B cell (primary cell): ENCODE measurements around the gene PRKCH. TPM values are rescaled to one million over a fixed set of nuclear protein-coding genes. Genes with fewer than 3 reads are reported as not detected.
A peak's percentile ranks its signal among the peaks of the same experiment; 100 is the strongest.

Experiments used
- ATAC-seq: fragments of 200-7000 bp; cut with Tn5 transposase; one replicate; pipeline ENCODE4 v1.10.0; 2021; ENCODE audit warnings: low read depth, mild to moderate bottlenecking, moderate number of reproducible peaks, moderate library complexity
- CTCF ChIA-PET: fragments of 350-600 bp; sonication (Branson Sonifier 250); formaldehyde crosslinking; loops from one replicate; lab custom pipeline; 2021; ENCODE audit warnings: antibody characterized with exemption, inconsistent platforms; lab: Charles Lee
- POLR2A ChIA-PET: fragments of 350-600 bp; sonication (Branson Sonifier 250); formaldehyde crosslinking; loops from one replicate; lab custom pipeline; 2021; ENCODE audit warnings: antibody characterized with exemption; lab: Charles Lee
- DNase-seq: peaks from one replicate; pipeline ENCODE4 v3.0.0; 2013
- H2AFZ ChIP-seq: 2 replicates; pipeline ENCODE4 v1.6.1; 2012; ENCODE audit warnings: mild to moderate bottlenecking, low read depth, low read length; ENCODE audit not compliant: insufficient read depth, poor library complexity, severe bottlenecking
- H3K27ac ChIP-seq, 2 donors: 1 replicate in 1 of 2; 2 replicates in 1 of 2; pipeline ENCODE4 v1.5.1; 2012 to 2013; ENCODE audit warnings: low read length in 2 of 2, mild to moderate bottlenecking in 2 of 2, moderate library complexity in 1 of 2
- H3K27me3 ChIP-seq, 4 experiments: fragments of 200-600 bp in 1 of 4; sonication (generic) in 1 of 4; replicated peaks in 1 of 4; 1 replicate in 2 of 4; 2 replicates in 2 of 4; pipeline versions ENCODE4 v1.6.1 to v1.7.0; 2013 to 2016; ENCODE audit warnings: low read length in 3 of 4, mild to moderate bottlenecking in 2 of 4, mixed read lengths in 1 of 4, moderate library complexity in 1 of 4; ENCODE audit not compliant: insufficient read depth in 4 of 4, control insufficient read depth in 3 of 4; ENCODE audit errors: control extremely low read depth in 1 of 4
- H3K36me3 ChIP-seq, 2 experiments: replicated peaks in 1 of 2; 1 replicate in 1 of 2; 2 replicates in 1 of 2; pipeline versions ENCODE4 v1.6.1 to v1.7.1; 2013; ENCODE audit warnings: low read length in 1 of 2; ENCODE audit not compliant: insufficient read depth in 2 of 2, control insufficient read depth in 1 of 2; ENCODE audit errors: control extremely low read depth in 1 of 2, extremely low read depth in 1 of 2
- H3K4me1 ChIP-seq, 2 donors: fragments of 200-600 bp in 1 of 2; sonication (generic) in 1 of 2; 1 replicate in 1 of 2; 2 replicates in 1 of 2; pipeline versions ENCODE4 v1.5.1 to v1.6.1; 2013 to 2017; ENCODE audit warnings: low read length in 2 of 2; ENCODE audit not compliant: control insufficient read depth in 2 of 2, insufficient read depth in 2 of 2
- H3K4me2 ChIP-seq: replicated peaks from 2 replicates; pipeline ENCODE3; 2012; ENCODE audit warnings: mild to moderate bottlenecking, low read depth, low read length; ENCODE audit not compliant: poor library complexity, severe bottlenecking
- H3K4me3 ChIP-seq, 5 experiments: fragments of 200-600 bp in 1 of 5; sonication (generic) in 1 of 5; 1 replicate in 3 of 5; 2 replicates in 2 of 5; pipeline versions ENCODE4 v1.5.1 to v1.7.0; 2011 to 2016; ENCODE audit warnings: low read length in 4 of 5, mild to moderate bottlenecking in 4 of 5, low read depth in 2 of 5, control low read depth in 1 of 5, moderate library complexity in 1 of 5; ENCODE audit not compliant: insufficient read depth in 1 of 5; ENCODE audit errors: control extremely low read depth in 1 of 5, extremely low read depth in 1 of 5
- H3K79me2 ChIP-seq: fragments of 200-600 bp; sonication (generic); one replicate; pipeline ENCODE4 v1.6.0; 2016; ENCODE audit warnings: low read length; ENCODE audit not compliant: control insufficient read depth, insufficient read depth
- H3K9ac ChIP-seq: fragments of 200-600 bp; sonication (generic); 2 replicates; pipeline ENCODE4 v1.6.1; 2017; ENCODE audit warnings: mild to moderate bottlenecking, low read length, moderate library complexity
- H3K9me3 ChIP-seq, 3 donors: one replicate each; pipeline versions ENCODE4 v1.6.1 to v1.7.1; 2013; ENCODE audit warnings: low read length in 2 of 3; ENCODE audit not compliant: control insufficient read depth in 2 of 3, insufficient read depth in 1 of 3; ENCODE audit errors: control extremely low read depth in 1 of 3
- H4K20me1 ChIP-seq: 2 replicates; pipeline ENCODE4 v1.6.0; 2012; ENCODE audit warnings: mild to moderate bottlenecking, low read length; ENCODE audit not compliant: insufficient read depth, control insufficient read depth, poor library complexity, severe bottlenecking
- H3K27ac Mint-ChIP-seq: one replicate; pipeline ENCODE4 v1.8.0; 2021; ENCODE audit warnings: mixed read lengths
- H3K27me3 Mint-ChIP-seq: one replicate; pipeline ENCODE4 v1.8.0; 2021; ENCODE audit warnings: mixed read lengths
- H3K4me1 Mint-ChIP-seq: one replicate; pipeline ENCODE4 v1.8.0; 2021; ENCODE audit warnings: mixed read lengths
- H3K4me3 Mint-ChIP-seq: one replicate; pipeline ENCODE4 v1.8.0; 2021; ENCODE audit warnings: mixed read lengths
- H3K9me3 Mint-ChIP-seq: one replicate; pipeline ENCODE4 v1.8.0; 2022; ENCODE audit warnings: mixed read lengths; ENCODE audit not compliant: insufficient read depth
- EZH2 ChIP-seq: IDR thresholded peaks from 2 replicates; pipeline ENCODE4 v1.6.1; 2012; ENCODE audit warnings: borderline replicate concordance, low read depth, mild to moderate bottlenecking, moderate library complexity, low read length; ENCODE audit not compliant: insufficient read depth, poor library complexity, severe bottlenecking
- WGBS: methylation state at CpG from one replicate; pipeline ENCODE4 v1.1.5; 2013; ENCODE audit warnings: missing lambda C conversion rate; ENCODE audit not compliant: insufficient coverage; 5-methylcytosine and 5-hydroxymethylcytosine counted together
- intact Hi-C: fragments of 100-400 bp; cut with micrococcal nuclease; formaldehyde crosslinking; loops from one replicate; pipeline ENCODE4 v1.10.0; 2022
- polyA plus RNA-seq: library from polyadenylated mRNA; depleted of rRNA; stranded (reverse); fragments of >200 nt; gene quantifications from 2 replicates; pipeline ENCODE4 v1.2.3, GENCODE V29; 2012
- total RNA-seq, 2 donors: library from RNA; stranded (reverse); fragments of 120-200 nt in 1 of 2; gene quantifications; 1 replicate in 1 of 2; 2 replicates in 1 of 2; pipeline versions ENCODE4 v1.2.3 to v1.2.4, GENCODE V29; 2013 to 2022
- TF ChIP-seq, protein P1 (sequence below): fragments of 200-600 bp; IDR thresholded peaks from one replicate; pipeline ENCODE4 v1.8.0; 2022; ENCODE audit warnings: antibody characterized with exemption, mild to moderate bottlenecking

The PRKCH gene
- total and polyA plus RNA-seq, 2 donors (not counting 1 experiment from before 2014, with no cell fraction given) = 2.0 to 5.0 TPM

GRCh38 chr14:61455351-61455750, 134.0 kb downstream of the PRKCH start:
- H3K4me1 Mint-ChIP-seq = peaks cover 5% of the 10 kb centered on the region
- no peaks in the 10 kb centered on the region for H3K36me3 ChIP-seq
- no peak overlapping the region for H3K27ac Mint-ChIP-seq
- WGBS = 98% methylated on average over 5 of the region's 6 CpGs
- H2AFZ ChIP-seq = no peak overlapping the region
- no peak overlapping the region for H3K27ac ChIP-seq
- no peaks in the 10 kb centered on the region for H3K9me3 Mint-ChIP-seq
- H4K20me1 ChIP-seq = no peaks in the 10 kb centered on the region
- H3K9ac ChIP-seq = no peak overlapping the region
- DNase-seq (no peak), ATAC-seq (no peak)
- no peak overlapping the region for H3K4me2 ChIP-seq
- intact Hi-C loops = no loop called here
- ChIA-PET CTCF (interaction anchor here (0.7 to 9.9 kb wide), 15 partner anchors 10 to 671 kb away, joined by 3 to 287 read pairs (median 3); no protein-coding TSS in a partner anchor), POLR2A (no interaction called here)
- H3K27me3 Mint-ChIP-seq = no peaks in the 10 kb centered on the region
- H3K4me1 ChIP-seq = peaks cover 0 to 5% of the 10 kb centered on the region in 2 donors
- H3K4me3 Mint-ChIP-seq = no peak overlapping the region
- TF ChIP-seq, protein P1, sequence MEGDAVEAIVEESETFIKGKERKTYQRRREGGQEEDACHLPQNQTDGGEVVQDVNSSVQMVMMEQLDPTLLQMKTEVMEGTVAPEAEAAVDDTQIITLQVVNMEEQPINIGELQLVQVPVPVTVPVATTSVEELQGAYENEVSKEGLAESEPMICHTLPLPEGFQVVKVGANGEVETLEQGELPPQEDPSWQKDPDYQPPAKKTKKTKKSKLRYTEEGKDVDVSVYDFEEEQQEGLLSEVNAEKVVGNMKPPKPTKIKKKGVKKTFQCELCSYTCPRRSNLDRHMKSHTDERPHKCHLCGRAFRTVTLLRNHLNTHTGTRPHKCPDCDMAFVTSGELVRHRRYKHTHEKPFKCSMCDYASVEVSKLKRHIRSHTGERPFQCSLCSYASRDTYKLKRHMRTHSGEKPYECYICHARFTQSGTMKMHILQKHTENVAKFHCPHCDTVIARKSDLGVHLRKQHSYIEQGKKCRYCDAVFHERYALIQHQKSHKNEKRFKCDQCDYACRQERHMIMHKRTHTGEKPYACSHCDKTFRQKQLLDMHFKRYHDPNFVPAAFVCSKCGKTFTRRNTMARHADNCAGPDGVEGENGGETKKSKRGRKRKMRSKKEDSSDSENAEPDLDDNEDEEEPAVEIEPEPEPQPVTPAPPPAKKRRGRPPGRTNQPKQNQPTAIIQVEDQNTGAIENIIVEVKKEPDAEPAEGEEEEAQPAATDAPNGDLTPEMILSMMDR = no peak
- no peak overlapping the region for H3K4me3 ChIP-seq
- H3K27me3 ChIP-seq = no peaks in the 10 kb centered on the region
- no peaks in the 10 kb centered on the region for H3K9me3 ChIP-seq
- no peaks in the 10 kb centered on the region for H3K79me2 ChIP-seq

GRCh38 chr14:61456720-61457119, 135.3 kb downstream of the PRKCH start:
- no peak for TF ChIP-seq EZH2
- TF ChIP-seq, protein P1 = peak; percentile 89
- Histone ChIP-seq H3K36me3 (no peaks in the 10 kb centered on the region), H4K20me1 (no peaks in the 10 kb centered on the region), H3K27me3 (no peaks in the 10 kb centered on the region), H3K4me1 (peaks cover 4 to 11% of the 10 kb centered on the region in 2 donors), H3K27ac (no peak overlapping the region), H3K9ac (no peak overlapping the region), H3K4me2 (peak overlapping the region; percentile 20), H3K9me3 (no peaks in the 10 kb centered on the region), H3K4me3 (no peak overlapping the region), H3K79me2 (no peaks in the 10 kb centered on the region), H2AFZ (no peak overlapping the region)
- WGBS = 32% methylated on average over 12 of the region's 12 CpGs
- Mint-ChIP-seq H3K4me1 (peaks cover 13% of the 10 kb centered on the region), H3K27ac (no peak overlapping the region), H3K27me3 (no peaks in the 10 kb centered on the region), H3K9me3 (no peaks in the 10 kb centered on the region), H3K4me3 (no peak overlapping the region)
- intact Hi-C loops = loop anchor here (1.0 kb wide), 4 partner anchors 159 to 671 kb away; no protein-coding TSS in a partner anchor
- ChIA-PET POLR2A (no interaction called here), CTCF (interaction anchor here (0.6 to 9.9 kb wide), 11 partner anchors 8 to 670 kb away, joined by 3 to 287 read pairs (median 3); no protein-coding TSS in a partner anchor)
- DNase-seq (peak; percentile 89), ATAC-seq (peak; percentile 87)
